H1 (cell line): ENCODE measurements around the gene THOC6. TPM values are rescaled to one million over a fixed set of nuclear protein-coding genes. Genes with fewer than 3 reads are reported as not detected.

Experiments used
- ATF2 ChIP-seq: IDR thresholded peaks from 2 replicates; pipeline ENCODE4 v1.6.1; 2012; ENCODE audit warnings: low read length, inconsistent platforms
- E2F6 ChIP-seq: IDR thresholded peaks from 2 replicates; pipeline ENCODE4 v1.6.1; 2012; ENCODE audit warnings: inconsistent platforms
- EGR1 ChIP-seq: IDR thresholded peaks from 2 replicates; pipeline ENCODE4 v1.6.1; 2011; ENCODE audit warnings: low read depth, low read length, borderline replicate concordance
- JUN ChIP-seq: IDR thresholded peaks from 2 replicates; pipeline ENCODE4 v1.6.1; 2011; ENCODE audit warnings: low read depth, mild to moderate bottlenecking, improper control_type of control experiment, low read length
- MAX ChIP-seq: IDR thresholded peaks from 2 replicates; pipeline ENCODE4 v1.6.1; 2012; ENCODE audit warnings: inconsistent platforms
- USF2 ChIP-seq: IDR thresholded peaks from 2 replicates; pipeline ENCODE4 v1.6.1; 2011; ENCODE audit warnings: low read length, improper control_type of control experiment
- polyA plus RNA-seq, 7 experiments: library from polyadenylated mRNA; depleted of rRNA in 3 of 7; stranded (reverse) in 5 of 7; unstranded in 2 of 7; fragments of >200 nt in 5 of 7; fragments of 200-250 nt in 2 of 7; gene quantifications; 1 replicate in 5 of 7; 2 replicates in 1 of 7; 4 replicates in 1 of 7; pipeline versions ENCODE4 v1.2.1 to v1.2.3, GENCODE V29; 2011 to 2013; ENCODE audit warnings: missing spikeins in 2 of 7, mixed read lengths in 2 of 7
- total RNA-seq: library from RNA; stranded (reverse); fragmentation: NEBNext Ultra II Directional; extraction: Animal tissue kit (Norgen Biotek cat#: 25700); gene quantifications from 2 replicates; pipeline ENCODE4 v1.2.1, GENCODE V29; 2021

Gene THOC6
- total and polyA plus RNA-seq, 2 of the 8 experiments (the other 6 are each of a cell fraction or from before 2014, with no cell fraction given) = 78.5 to 111 TPM

GRCh38 chr16:3020604-3021448, 3.0 kb upstream of the THOC6 start (continued):
- 0 out of 2 replicates have a peak, but pooled peaks have one; percentile 21 for TF ChIP-seq E2F6
- no peak; the same call in 1 of the 2 replicates for TF ChIP-seq USF2
- TF ChIP-seq ATF2 = 0 out of 2 replicates have a peak, but pooled peaks have one; percentile 56
- peak; percentile 35; the same call in 1 of the 2 replicates for TF ChIP-seq MAX
- no peak for TF ChIP-seq EGR1
- TF ChIP-seq JUN = peak; percentile 87
